Neuronal stem cell (in vitro differentiated cells): ENCODE measurements around the gene KSR2.

Source experiments
- DNase-seq: peaks from one replicate; pipeline ENCODE4 v3.0.0-alpha.2; 2013; ENCODE audit warnings: low spot score
- H2AFZ ChIP-seq: one replicate; pipeline ENCODE4 v1.6.1; 2013; ENCODE audit warnings: mild to moderate bottlenecking, low read length, inconsistent platforms
- H2AK5ac ChIP-seq: 2 replicates; pipeline ENCODE4 v1.6.1; 2013; ENCODE audit warnings: low read depth, mild to moderate bottlenecking, inconsistent platforms, low read length, moderate library complexity, mixed read lengths
- H2BK120ac ChIP-seq: 2 replicates; pipeline ENCODE4 v1.6.1; 2013; ENCODE audit warnings: low read depth, mild to moderate bottlenecking, inconsistent platforms, low read length, moderate library complexity, mixed read lengths
- H2BK12ac ChIP-seq: one replicate; pipeline ENCODE4 v1.6.1; 2013; ENCODE audit warnings: low read length, inconsistent platforms
- H2BK15ac ChIP-seq: 2 replicates; pipeline ENCODE4 v1.6.1; 2013; ENCODE audit warnings: mild to moderate bottlenecking, low read length, inconsistent platforms, mixed read lengths
- H2BK5ac ChIP-seq: one replicate; pipeline ENCODE4 v1.6.1; 2013; ENCODE audit warnings: inconsistent platforms, mild to moderate bottlenecking, low read length, moderate library complexity
- H3K14ac ChIP-seq: one replicate; pipeline ENCODE4 v1.6.1; 2013; ENCODE audit warnings: low read length, inconsistent platforms
- H3K18ac ChIP-seq: 2 replicates; pipeline ENCODE4 v1.6.1; 2013; ENCODE audit warnings: low read length, inconsistent platforms
- H3K23ac ChIP-seq: 2 replicates; pipeline ENCODE4 v1.6.1; 2013; ENCODE audit warnings: low read depth, mild to moderate bottlenecking, mixed read lengths, low read length, inconsistent platforms; ENCODE audit not compliant: poor library complexity
- H3K27ac ChIP-seq: replicated peaks from 3 replicates; pipeline ENCODE4 v1.5.1; 2013; ENCODE audit warnings: low read length, inconsistent platforms
- H3K27me3 ChIP-seq, 3 experiments: 2 replicates each; pipeline ENCODE4 v1.6.1; 2013; ENCODE audit warnings: low read length in 3 of 3, mild to moderate bottlenecking in 2 of 3, inconsistent platforms in 1 of 3, low read depth in 1 of 3, mixed read lengths in 1 of 3, moderate library complexity in 1 of 3; ENCODE audit not compliant: control insufficient read depth in 3 of 3, insufficient read depth in 3 of 3
- H3K36me3 ChIP-seq, 2 donors: replicated peaks in 1 of 2; 2 replicates each; pipeline ENCODE4 v1.6.1; 2013; ENCODE audit warnings: low read length in 2 of 2; ENCODE audit not compliant: control insufficient read depth in 2 of 2, insufficient read depth in 2 of 2
- H3K4ac ChIP-seq: 2 replicates; pipeline ENCODE4 v1.6.1; 2013; ENCODE audit warnings: inconsistent platforms, mild to moderate bottlenecking, low read length, moderate library complexity
- H3K4me1 ChIP-seq, 2 donors: 1 replicate in 1 of 2; 2 replicates in 1 of 2; pipeline ENCODE4 v1.6.1; 2013; ENCODE audit warnings: low read length in 2 of 2, low read depth in 1 of 2; ENCODE audit not compliant: control insufficient read depth in 2 of 2, insufficient read depth in 1 of 2
- H3K4me2 ChIP-seq: one replicate; pipeline ENCODE4 v1.6.1; 2013; ENCODE audit warnings: mild to moderate bottlenecking, low read length, inconsistent platforms; ENCODE audit not compliant: insufficient read depth, poor library complexity, severe bottlenecking
- H3K4me3 ChIP-seq, 2 donors: 2 replicates each; pipeline ENCODE4 v1.5.1; 2013; ENCODE audit warnings: low read length in 2 of 2, mild to moderate bottlenecking in 2 of 2, inconsistent platforms in 1 of 2, moderate library complexity in 1 of 2
- H3K79me1 ChIP-seq: one replicate; pipeline ENCODE4 v1.6.1; 2013; ENCODE audit warnings: low read depth, mild to moderate bottlenecking, inconsistent platforms, low read length, moderate library complexity
- H3K9ac ChIP-seq: one replicate; pipeline ENCODE4 v1.6.1; 2013; ENCODE audit warnings: mild to moderate bottlenecking, low read depth, low read length, inconsistent platforms; ENCODE audit not compliant: poor library complexity
- H3K9me3 ChIP-seq, 2 donors: replicated peaks in 1 of 2; 2 replicates each; pipeline versions ENCODE3 to v1.6.1; 2013; ENCODE audit warnings: low read length in 2 of 2, mild to moderate bottlenecking in 2 of 2, inconsistent platforms in 1 of 2, low read depth in 1 of 2, mixed read lengths in 1 of 2, moderate library complexity in 1 of 2; ENCODE audit not compliant: control insufficient read depth in 2 of 2, insufficient read depth in 1 of 2
- H4K8ac ChIP-seq: one replicate; pipeline ENCODE4 v1.6.1; 2013; ENCODE audit warnings: low read depth, mild to moderate bottlenecking, inconsistent platforms, low read length, moderate library complexity
- H4K91ac ChIP-seq: one replicate; pipeline ENCODE4 v1.6.1; 2013; ENCODE audit warnings: low read length, low read depth, mild to moderate bottlenecking, inconsistent platforms; ENCODE audit not compliant: poor library complexity
- WGBS, 2 donors: extraction: QIAGEN DNeasy Blood & Tissue Kit; methylation state at CpG; one replicate each; pipeline ENCODE4 v1.1.7; 2013; ENCODE audit warnings: missing lambda C conversion rate in 2 of 2, mixed read lengths in 1 of 2; ENCODE audit not compliant: insufficient read length in 2 of 2, insufficient replicate concordance in 1 of 2; ENCODE audit errors: extremely low coverage in 2 of 2; 5-methylcytosine and 5-hydroxymethylcytosine counted together

Gene KSR2

DNA sequence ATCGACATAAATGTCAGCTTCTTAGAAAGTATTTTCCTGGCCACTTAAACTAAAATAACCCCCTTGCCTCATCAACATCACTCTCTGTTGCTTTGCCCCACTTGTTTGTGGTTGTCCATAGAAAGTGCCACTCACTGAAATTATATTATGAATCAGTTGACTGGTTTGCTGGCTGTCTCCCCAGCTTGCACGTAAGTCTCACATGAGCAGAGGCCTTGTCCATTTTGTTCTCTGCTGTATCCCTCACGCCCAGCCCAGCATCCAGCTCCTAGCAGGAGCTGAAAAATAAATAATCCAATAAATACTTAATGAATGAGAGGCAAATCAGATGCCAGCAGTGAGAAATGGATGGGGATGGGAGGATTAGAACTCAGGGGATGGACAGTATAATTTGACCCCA lies 159.3 kb downstream of the KSR2 start:
- H2BK5ac ChIP-seq = no peak overlapping the region
- no peak overlapping the region for H4K8ac ChIP-seq
- DNase-seq = no peak
- no peaks in the 10 kb centered on the region for H3K36me3 ChIP-seq
- no peaks in the 10 kb centered on the region for H3K4me1 ChIP-seq
- no peak overlapping the region for H3K4me3 ChIP-seq
- H3K23ac ChIP-seq = no peak overlapping the region
- H4K91ac ChIP-seq = no peak overlapping the region
- no peaks in the 10 kb centered on the region for H3K27me3 ChIP-seq
- H3K4me2 ChIP-seq = no peak overlapping the region
- no peaks in the 10 kb centered on the region for H3K79me1 ChIP-seq
- no peak overlapping the region for H3K4ac ChIP-seq
- no peak overlapping the region for H3K27ac ChIP-seq
- no peak overlapping the region for H2BK15ac ChIP-seq
- no peak overlapping the region for H2AK5ac ChIP-seq
- no peak overlapping the region for H2BK120ac ChIP-seq
- H3K9me3 ChIP-seq = peaks cover 0 to 2% of the 10 kb centered on the region in 2 donors
- no peak overlapping the region for H2BK12ac ChIP-seq
- no CpG with 5 or more reads among the region's 3 CpGs for WGBS, 2 donors
- no peak overlapping the region for H2AFZ ChIP-seq
- no peak overlapping the region for H3K18ac ChIP-seq
- no peak overlapping the region for H3K14ac ChIP-seq
- no peak overlapping the region for H3K9ac ChIP-seq

DNA sequence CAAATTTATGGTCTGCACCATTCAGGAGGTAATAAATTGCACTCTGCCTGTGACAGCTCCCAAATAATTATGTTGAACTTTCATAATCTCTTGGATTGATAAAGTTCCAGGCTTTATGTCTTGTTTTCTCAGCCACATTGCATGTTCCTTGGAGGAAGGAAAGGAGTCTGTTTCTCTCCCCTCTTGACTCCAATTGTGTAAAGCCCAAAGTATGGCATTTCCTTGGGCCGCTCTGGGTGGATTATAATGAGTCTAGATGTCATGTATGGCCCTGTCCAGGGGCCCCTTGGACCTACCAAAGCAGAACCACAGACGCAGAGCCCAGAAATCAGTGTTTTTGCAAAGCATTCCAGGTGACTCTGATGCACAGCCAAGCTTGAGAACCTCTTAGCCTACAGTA lies 160.8 kb downstream of the KSR2 start:
- H3K27ac ChIP-seq = no peak overlapping the region
- H2AK5ac ChIP-seq = no peak overlapping the region
- H3K9ac ChIP-seq = no peak overlapping the region
- H4K91ac ChIP-seq = no peak overlapping the region
- no CpG with 5 or more reads among the region's 2 CpGs for WGBS, 2 donors
- H3K23ac ChIP-seq = no peak overlapping the region
- no peak overlapping the region for H2AFZ ChIP-seq
- H2BK12ac ChIP-seq = no peak overlapping the region
- no peak overlapping the region for H3K4me2 ChIP-seq
- H3K4ac ChIP-seq = no peak overlapping the region
- no peak overlapping the region for H2BK120ac ChIP-seq
- H4K8ac ChIP-seq = no peak overlapping the region
- no peaks in the 10 kb centered on the region for H3K4me1 ChIP-seq
- H3K36me3 ChIP-seq = no peaks in the 10 kb centered on the region
- H3K9me3 ChIP-seq = peaks cover 0 to 2% of the 10 kb centered on the region in 2 donors
- H3K4me3 ChIP-seq = no peak overlapping the region
- no peak overlapping the region for H3K18ac ChIP-seq
- no peaks in the 10 kb centered on the region for H3K79me1 ChIP-seq
- DNase-seq = no peak
- no peak overlapping the region for H3K14ac ChIP-seq
- no peak overlapping the region for H2BK5ac ChIP-seq
- H2BK15ac ChIP-seq = no peak overlapping the region
- H3K27me3 ChIP-seq = no peaks in the 10 kb centered on the region

- no peak for DNase-seq
- no peak overlapping the region for H3K23ac ChIP-seq
- peaks cover 0 to 2% of the 10 kb centered on the region in 2 donors for H3K9me3 ChIP-seq
- H3K27me3 ChIP-seq = no peaks in the 10 kb centered on the region
- H3K27ac ChIP-seq = no peak overlapping the region
- no peak overlapping the region for H2BK120ac ChIP-seq
- no peaks in the 10 kb centered on the region for H3K79me1 ChIP-seq
- no peak overlapping the region for H4K91ac ChIP-seq
- no CpG with 5 or more reads among the region's 2 CpGs for WGBS, 2 donors
- H3K4me1 ChIP-seq = no peaks in the 10 kb centered on the region
- H2BK12ac ChIP-seq = no peak overlapping the region
- no peak overlapping the region for H2BK15ac ChIP-seq
- no peak overlapping the region for H4K8ac ChIP-seq
- no peak overlapping the region for H3K4me2 ChIP-seq
- H3K14ac ChIP-seq = no peak overlapping the region
- H3K18ac ChIP-seq = no peak overlapping the region
- H2AK5ac ChIP-seq = no peak overlapping the region
- H3K4me3 ChIP-seq = no peak overlapping the region
- H3K4ac ChIP-seq = no peak overlapping the region
- no peak overlapping the region for H2AFZ ChIP-seq
- H3K9ac ChIP-seq = no peak overlapping the region
- no peaks in the 10 kb centered on the region for H3K36me3 ChIP-seq
- no peak overlapping the region for H2BK5ac ChIP-seq
Observed at GRCh38 chr12:117807355-117807754, 161.4 kb downstream of the KSR2 start.

DNA sequence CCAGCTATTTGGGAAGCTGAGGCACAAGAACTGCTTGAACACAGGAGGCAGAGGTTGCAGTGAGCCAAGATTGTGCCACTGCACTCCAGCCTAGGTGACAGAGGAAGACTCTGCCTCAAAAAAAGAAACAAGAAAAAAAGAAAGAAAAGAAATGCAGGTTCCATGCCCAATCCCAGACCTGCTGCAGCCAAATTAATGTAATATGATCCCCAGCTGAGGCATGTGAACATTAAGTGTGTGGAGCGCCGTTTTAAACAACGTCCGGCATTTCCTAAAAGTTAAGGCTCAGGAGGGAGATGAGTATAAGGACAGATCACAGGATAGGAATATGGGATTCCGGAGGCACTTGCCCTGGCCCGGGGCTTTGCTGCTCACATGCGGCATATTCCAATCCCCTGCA lies 162.9 kb downstream of the KSR2 start:
- Histone ChIP-seq H3K79me1 (no peaks in the 10 kb centered on the region), H2AK5ac (no peak overlapping the region), H2AFZ (no peak overlapping the region), H3K14ac (no peak overlapping the region), H2BK12ac (no peak overlapping the region), H3K18ac (no peak overlapping the region), H2BK120ac (no peak overlapping the region), H3K27me3 (no peaks in the 10 kb centered on the region), H3K9ac (no peak overlapping the region), H3K4me2 (no peak overlapping the region), H3K4me3 (no peak overlapping the region), H3K4ac (no peak overlapping the region), H4K8ac (no peak overlapping the region), H2BK5ac (no peak overlapping the region), H3K27ac (no peak overlapping the region), H3K23ac (no peak overlapping the region), H2BK15ac (no peak overlapping the region), H3K4me1 (no peaks in the 10 kb centered on the region), H3K36me3 (no peaks in the 10 kb centered on the region), H4K91ac (no peak overlapping the region), H3K9me3 (peaks cover 0 to 2% of the 10 kb centered on the region in 2 donors)
- no CpG with 5 or more reads among the region's 7 CpGs for WGBS, 2 donors
- no peak for DNase-seq
